Trophoblast cell (in vitro differentiated cells and primary cell): ENCODE data around the gene CCT7.

Experiments used
- DNase-seq, 2 donors: peaks; one replicate each; pipeline ENCODE4 v3.0.0-alpha.2; 2016
- H2AFZ ChIP-seq: 2 replicates; pipeline ENCODE4 v1.6.1; 2013; ENCODE audit warnings: low read length, moderate library complexity, mild to moderate bottlenecking; ENCODE audit not compliant: insufficient read depth, poor library complexity
- H2AK5ac ChIP-seq: 2 replicates; pipeline ENCODE4 v1.6.1; 2013; ENCODE audit warnings: mild to moderate bottlenecking, low read length
- H2BK120ac ChIP-seq: 2 replicates; pipeline ENCODE4 v1.6.1; 2013; ENCODE audit warnings: low read length, mild to moderate bottlenecking, moderate library complexity; ENCODE audit not compliant: insufficient read depth, poor library complexity
- H2BK12ac ChIP-seq: 2 replicates; pipeline ENCODE4 v1.6.1; 2013; ENCODE audit warnings: mild to moderate bottlenecking, low read length, moderate library complexity
- H2BK5ac ChIP-seq: 2 replicates; pipeline ENCODE4 v1.6.1; 2013; ENCODE audit warnings: low read length, low read depth, moderate library complexity, mild to moderate bottlenecking; ENCODE audit not compliant: poor library complexity
- H3K14ac ChIP-seq: 2 replicates; pipeline ENCODE4 v1.6.1; 2013; ENCODE audit warnings: mild to moderate bottlenecking, low read length
- H3K18ac ChIP-seq: 2 replicates; pipeline ENCODE4 v1.6.1; 2013; ENCODE audit warnings: mild to moderate bottlenecking, low read length
- H3K23ac ChIP-seq: 2 replicates; pipeline ENCODE4 v1.6.1; 2013; ENCODE audit warnings: low read length
- H3K27ac ChIP-seq: 2 replicates; pipeline ENCODE4 v1.5.1; 2013; ENCODE audit warnings: low read depth, mild to moderate bottlenecking, inconsistent platforms, low read length, moderate library complexity
- H3K27me3 ChIP-seq: 2 replicates; pipeline ENCODE4 v1.6.1; 2013; ENCODE audit warnings: inconsistent platforms, mild to moderate bottlenecking, low read length, moderate library complexity; ENCODE audit not compliant: insufficient read depth
- H3K36me3 ChIP-seq, 2 experiments: 1 replicate in 1 of 2; 2 replicates in 1 of 2; pipeline ENCODE4 v1.6.1; 2013; ENCODE audit warnings: low read length in 2 of 2, mild to moderate bottlenecking in 2 of 2, moderate library complexity in 1 of 2; ENCODE audit not compliant: insufficient read depth in 2 of 2, control insufficient read depth in 1 of 2
- H3K4ac ChIP-seq: 2 replicates; pipeline ENCODE4 v1.6.1; 2013; ENCODE audit warnings: low read depth, mild to moderate bottlenecking, low read length, moderate library complexity
- H3K4me1 ChIP-seq, 2 experiments: 1 replicate in 1 of 2; 2 replicates in 1 of 2; pipeline ENCODE4 v1.6.1; 2013; ENCODE audit warnings: low read length in 2 of 2, mild to moderate bottlenecking in 2 of 2, moderate library complexity in 1 of 2; ENCODE audit not compliant: insufficient read depth in 2 of 2, control insufficient read depth in 1 of 2
- H3K4me2 ChIP-seq: 2 replicates; pipeline ENCODE4 v1.6.1; 2013; ENCODE audit warnings: inconsistent platforms, mild to moderate bottlenecking, low read length, moderate library complexity
- H3K4me3 ChIP-seq: 2 replicates; pipeline ENCODE4 v1.5.1; 2013; ENCODE audit warnings: mild to moderate bottlenecking, low read depth, low read length, inconsistent platforms
- H3K79me1 ChIP-seq: one replicate; pipeline ENCODE4 v1.6.1; 2013; ENCODE audit warnings: low read length
- H3K79me2 ChIP-seq: 2 replicates; pipeline ENCODE4 v1.6.1; 2013; ENCODE audit warnings: low read length, mild to moderate bottlenecking; ENCODE audit not compliant: control insufficient read depth, insufficient read depth, poor library complexity
- H3K9ac ChIP-seq: 2 replicates; pipeline ENCODE4 v1.6.1; 2013; ENCODE audit warnings: mild to moderate bottlenecking, low read length
- H3K9me3 ChIP-seq: 2 replicates; pipeline ENCODE4 v1.6.1; 2013; ENCODE audit warnings: low read depth, mild to moderate bottlenecking, control low read depth, inconsistent platforms, low read length; ENCODE audit not compliant: insufficient read depth
- H4K12ac ChIP-seq: 2 replicates; pipeline ENCODE4 v1.6.1; 2013; ENCODE audit warnings: low read depth, mild to moderate bottlenecking, low read length, moderate library complexity
- H4K8ac ChIP-seq: 2 replicates; pipeline ENCODE4 v1.6.1; 2013; ENCODE audit warnings: low read depth, mild to moderate bottlenecking, low read length, moderate library complexity
- H4K91ac ChIP-seq: one replicate; pipeline ENCODE4 v1.6.1; 2013; ENCODE audit warnings: low read depth, mild to moderate bottlenecking, low read length, moderate library complexity
- WGBS: extraction: QIAGEN DNeasy Blood & Tissue Kit; methylation state at CpG from one replicate; pipeline ENCODE4 v1.1.7; 2013; ENCODE audit warnings: missing lambda C conversion rate; ENCODE audit not compliant: insufficient read length, insufficient coverage; ENCODE audit errors: extremely low coverage; 5-methylcytosine and 5-hydroxymethylcytosine counted together

The CCT7 gene

DNA sequence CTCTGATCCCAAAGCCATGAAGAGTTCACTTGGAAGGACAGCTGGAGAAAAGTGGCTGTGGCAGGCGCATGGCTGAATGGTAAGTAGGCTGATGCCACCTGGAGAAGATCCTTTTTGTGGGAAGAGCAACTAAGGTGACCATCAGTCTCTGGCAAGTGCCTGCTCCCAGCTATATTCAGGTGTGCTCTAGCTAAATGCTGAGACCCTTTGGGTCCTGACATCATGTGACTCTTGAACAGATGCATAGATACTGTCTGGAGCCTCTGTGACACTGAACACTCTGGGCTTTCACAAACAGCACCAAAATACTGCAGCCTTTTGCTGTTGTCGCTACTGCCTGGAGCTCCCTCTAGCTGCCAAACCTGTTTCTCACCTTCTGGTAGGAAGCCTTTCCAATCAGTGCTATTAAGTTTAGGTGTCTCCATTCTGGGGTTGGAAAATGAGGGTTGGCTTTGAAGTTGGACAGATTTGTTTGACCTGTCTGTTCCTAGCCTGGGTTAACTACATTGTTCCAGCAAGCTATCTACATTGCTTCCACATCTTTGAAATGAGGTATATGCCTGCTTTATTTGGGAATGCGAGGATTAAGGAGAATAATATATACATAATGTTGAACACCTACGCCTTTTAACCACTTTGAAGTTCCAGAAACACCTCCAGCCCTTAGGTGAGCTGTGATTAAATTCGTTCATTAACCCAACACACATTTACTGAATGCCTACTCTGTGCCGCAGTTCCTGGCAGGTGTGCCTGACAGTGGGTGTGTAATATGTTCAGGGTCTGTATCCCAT is 56.1 kb downstream of the CCT7 start:
- peaks cover 3% of the 10 kb centered on the region for H3K9me3 ChIP-seq
- no peak overlapping the region for H3K9ac ChIP-seq
- H3K36me3 ChIP-seq, result no peaks in the 10 kb centered on the region
- no peak overlapping the region for H2BK5ac ChIP-seq
- no peak overlapping the region for H3K18ac ChIP-seq
- no peak overlapping the region for H3K23ac ChIP-seq
- H3K4me3 ChIP-seq, result no peak overlapping the region
- peak; percentile 33 to 71 for DNase-seq
- H3K79me2 ChIP-seq, result no peaks in the 10 kb centered on the region
- H4K8ac ChIP-seq, result no peak overlapping the region
- no peak overlapping the region for H3K4me2 ChIP-seq
- no peak overlapping the region for H4K91ac ChIP-seq
- WGBS, result no CpG with 5 or more reads among the region's 6 CpGs
- no peak overlapping the region for H2AFZ ChIP-seq
- no peaks in the 10 kb centered on the region for H3K79me1 ChIP-seq
- H3K27me3 ChIP-seq, result peaks cover 48% of the 10 kb centered on the region
- no peak overlapping the region for H4K12ac ChIP-seq
- peaks cover 5 to 19% of the 10 kb centered on the region in 2 experiments for H3K4me1 ChIP-seq
- no peak overlapping the region for H2AK5ac ChIP-seq
- no peak overlapping the region for H3K27ac ChIP-seq
- H2BK12ac ChIP-seq, result no peak overlapping the region
- no peak overlapping the region for H3K14ac ChIP-seq
- H3K4ac ChIP-seq, result no peak overlapping the region
- no peak overlapping the region for H2BK120ac ChIP-seq

DNA sequence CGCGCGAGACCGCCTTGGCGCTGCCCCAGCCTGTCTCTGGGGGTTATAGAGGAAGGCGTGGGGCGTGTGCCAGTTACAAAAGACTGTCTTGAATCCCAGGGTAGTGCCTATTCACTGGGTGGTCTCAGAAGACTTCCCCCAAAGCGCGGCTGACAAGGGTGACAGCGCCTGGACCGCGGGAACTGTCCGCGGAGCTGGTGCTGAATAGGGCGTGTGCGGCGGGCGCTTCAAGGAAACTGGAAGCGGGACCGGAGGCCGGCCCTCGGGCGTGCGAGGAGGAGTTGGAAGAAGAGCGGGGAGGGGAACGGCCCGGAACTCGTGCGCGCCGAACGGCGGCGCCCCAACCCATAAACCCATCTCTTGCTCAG is 57.0 kb downstream of the CCT7 start:
- no peak overlapping the region for H3K14ac ChIP-seq

DNA sequence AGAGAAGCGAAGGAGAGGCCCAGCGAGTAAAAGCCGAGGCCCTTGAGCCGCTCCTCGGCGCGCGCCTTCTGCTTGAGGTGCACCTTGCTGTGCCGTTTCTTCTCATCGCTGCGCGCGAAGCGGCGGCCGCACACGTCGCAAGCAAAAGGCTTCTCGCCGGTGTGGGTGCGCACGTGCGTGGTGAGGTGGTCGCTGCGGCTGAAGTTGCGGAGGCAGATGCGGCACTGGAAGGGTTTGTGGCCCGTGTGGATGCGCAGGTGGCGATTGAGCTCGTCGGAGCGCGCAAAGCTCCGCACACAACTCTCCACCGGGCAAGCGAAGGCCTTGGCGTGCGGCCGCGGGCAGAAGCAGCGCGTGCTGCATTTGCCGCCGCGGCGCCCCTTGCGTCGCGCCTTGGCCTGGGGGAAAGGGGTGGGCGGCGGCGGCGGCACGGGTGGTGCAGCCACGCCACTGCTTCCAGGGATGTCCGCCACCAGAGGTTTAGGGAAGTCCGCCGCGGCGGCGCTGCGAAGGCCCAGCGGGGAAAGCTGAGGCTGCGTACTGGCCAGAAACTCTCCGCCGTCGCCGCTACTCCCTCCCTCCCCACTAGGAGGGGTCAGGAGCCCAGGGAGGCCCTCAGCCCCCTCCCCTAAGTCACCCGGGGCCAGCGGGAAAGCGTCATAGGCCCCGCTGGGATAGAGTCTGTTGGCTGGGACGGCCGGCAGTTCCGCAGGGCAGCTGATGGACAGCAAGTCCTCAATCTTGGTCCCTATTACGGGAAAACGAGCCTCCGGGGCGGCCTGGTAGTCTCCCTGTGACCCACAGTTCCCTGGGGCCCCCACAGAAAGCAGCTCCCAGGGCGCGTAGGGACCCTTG is 57.6 kb downstream of the CCT7 start:
- Histone ChIP-seq H4K91ac (no peak overlapping the region), H4K8ac (no peak overlapping the region), H2AFZ (no peak overlapping the region), H3K9me3 (peaks cover 3% of the 10 kb centered on the region), H3K27ac (no peak overlapping the region), H2BK5ac (no peak overlapping the region), H3K18ac (no peak overlapping the region), H3K4me2 (peak overlapping the region; percentile 53), H3K4me1 (peaks cover 5 to 19% of the 10 kb centered on the region in 2 experiments), H2AK5ac (no peak overlapping the region), H3K14ac (no peak overlapping the region), H3K79me2 (no peaks in the 10 kb centered on the region), H3K79me1 (no peaks in the 10 kb centered on the region), H3K27me3 (peaks cover 45% of the 10 kb centered on the region), H2BK120ac (no peak overlapping the region), H3K9ac (no peak overlapping the region), H4K12ac (no peak overlapping the region), H3K4ac (no peak overlapping the region), H3K4me3 (peak overlapping the region; percentile 3), H3K36me3 (no peaks in the 10 kb centered on the region), H2BK12ac (no peak overlapping the region), H3K23ac (no peak overlapping the region)
- no CpG with 5 or more reads among the region's 82 CpGs for WGBS
- DNase-seq, result no peak

More for the DNA sequence above, 57.0 kb downstream of the CCT7 start:
- no CpG with 5 or more reads among the region's 34 CpGs for WGBS
- Histone ChIP-seq H3K79me1 (no peaks in the 10 kb centered on the region), H3K27ac (no peak overlapping the region), H3K18ac (no peak overlapping the region), H2BK12ac (no peak overlapping the region), H2AFZ (no peak overlapping the region), H2BK5ac (no peak overlapping the region), H3K79me2 (no peaks in the 10 kb centered on the region), H2BK120ac (no peak overlapping the region), H4K8ac (no peak overlapping the region), H3K36me3 (no peaks in the 10 kb centered on the region), H4K91ac (no peak overlapping the region), H3K4me3 (no peak overlapping the region), H3K4ac (no peak overlapping the region), H4K12ac (no peak overlapping the region), H2AK5ac (no peak overlapping the region), H3K27me3 (peaks cover 48% of the 10 kb centered on the region), H3K4me2 (peak overlapping the region; percentile 53), H3K23ac (no peak overlapping the region), H3K9ac (no peak overlapping the region), H3K4me1 (peaks cover 5 to 19% of the 10 kb centered on the region in 2 experiments), H3K9me3 (peaks cover 3% of the 10 kb centered on the region)
- peak in 1 of 2 donors; percentile 70 for DNase-seq

DNA sequence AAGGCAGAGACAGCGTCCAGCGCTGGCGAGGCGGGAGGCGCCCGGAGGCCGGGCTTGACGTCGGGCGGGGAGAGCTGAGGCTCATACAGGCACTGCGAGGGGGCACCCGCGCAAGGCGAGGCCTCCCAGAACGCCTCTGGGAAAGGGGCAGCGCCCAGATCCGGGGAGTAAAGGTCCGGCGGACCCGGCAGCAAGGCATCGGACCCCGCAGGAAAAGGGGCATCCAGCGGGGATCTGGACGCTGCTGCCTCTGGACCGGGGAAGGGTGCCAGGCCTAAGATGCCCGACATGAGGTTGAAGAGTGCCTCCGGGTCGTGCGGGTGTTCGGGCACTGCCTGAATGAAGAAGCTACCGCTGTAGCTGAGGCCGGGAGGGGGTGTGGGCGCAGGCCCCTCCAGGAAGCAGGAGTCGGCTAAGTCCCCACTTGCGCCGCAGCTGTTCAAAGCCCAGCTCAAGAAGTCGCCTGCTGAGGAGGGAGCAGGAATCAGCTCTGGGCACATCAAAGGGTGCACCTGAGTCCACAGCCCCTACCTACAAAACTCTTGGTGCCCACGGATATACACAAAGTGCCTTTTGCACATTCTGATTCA is 58.3 kb downstream of the CCT7 start:
- Histone ChIP-seq H3K79me2 (no peaks in the 10 kb centered on the region), H3K27ac (no peak overlapping the region), H3K4me2 (peak overlapping the region; percentile 6), H2BK5ac (no peak overlapping the region), H4K8ac (no peak overlapping the region), H3K4me1 (peaks cover 5 to 19% of the 10 kb centered on the region in 2 experiments), H4K12ac (no peak overlapping the region), H3K4me3 (no peak overlapping the region), H3K36me3 (no peaks in the 10 kb centered on the region), H2BK120ac (no peak overlapping the region), H3K4ac (no peak overlapping the region), H2AFZ (no peak overlapping the region), H2BK12ac (no peak overlapping the region), H3K27me3 (peaks cover 45% of the 10 kb centered on the region), H2AK5ac (no peak overlapping the region), H3K18ac (no peak overlapping the region), H3K79me1 (no peaks in the 10 kb centered on the region), H3K23ac (no peak overlapping the region), H3K14ac (no peak overlapping the region), H3K9ac (no peak overlapping the region), H4K91ac (no peak overlapping the region), H3K9me3 (peaks cover 3% of the 10 kb centered on the region)
- DNase-seq, result no peak
- no CpG with 5 or more reads among the region's 38 CpGs for WGBS
